Hepatocyte (in vitro differentiated cells): ENCODE results near the gene SRC. TPM values are rescaled to one million over a fixed set of nuclear protein-coding genes. Genes with fewer than 3 reads are reported as not detected.

ENCODE experiments used
- DNase-seq: peaks from one replicate; pipeline ENCODE4 v3.0.0-alpha.2; 2016; ENCODE audit warnings: low spot score
- H2AFZ ChIP-seq: fragments of 200-600 bp; sonication (generic); 2 replicates; pipeline ENCODE4 v1.6.0; 2016; ENCODE audit warnings: antibody characterized with exemption, mild to moderate bottlenecking
- H3K27ac ChIP-seq: fragments of 200-600 bp; sonication (generic); 2 replicates; pipeline ENCODE4 v1.5.1; 2016; ENCODE audit warnings: mild to moderate bottlenecking
- H3K27me3 ChIP-seq: fragments of 200-600 bp; sonication (generic); 2 replicates; pipeline ENCODE4 v1.6.1; 2016
- H3K36me3 ChIP-seq: fragments of 200-600 bp; sonication (generic); replicated peaks from 2 replicates; pipeline ENCODE4 v1.5.1; 2016; ENCODE audit warnings: low read depth; ENCODE audit not compliant: insufficient read depth
- H3K4me1 ChIP-seq: fragments of 200-600 bp; sonication (generic); 2 replicates; pipeline ENCODE4 v1.5.1; 2016; ENCODE audit warnings: mild to moderate bottlenecking, moderate library complexity; ENCODE audit not compliant: insufficient read depth
- H3K4me2 ChIP-seq: fragments of 200-600 bp; sonication (generic); 2 replicates; pipeline ENCODE4 v1.6.0; 2016
- H3K4me3 ChIP-seq: fragments of 200-600 bp; sonication (generic); 2 replicates; pipeline ENCODE4 v1.5.1; 2016; ENCODE audit warnings: mild to moderate bottlenecking
- H3K79me2 ChIP-seq: fragments of 200-600 bp; sonication (generic); 2 replicates; pipeline ENCODE4 v1.6.0; 2017; ENCODE audit warnings: mild to moderate bottlenecking
- H3K9me2 ChIP-seq: fragments of 200-600 bp; sonication (generic); replicated peaks from 2 replicates; pipeline ENCODE4 v1.6.0; 2017; ENCODE audit warnings: mild to moderate bottlenecking; ENCODE audit not compliant: insufficient read depth
- H3K9me3 ChIP-seq: fragments of 200-600 bp; sonication (generic); 2 replicates; pipeline ENCODE4 v1.5.1; 2016; ENCODE audit warnings: low read depth, mild to moderate bottlenecking
- H4K20me1 ChIP-seq: fragments of 200-600 bp; sonication (generic); 2 replicates; pipeline ENCODE4 v1.6.0; 2016; ENCODE audit warnings: mild to moderate bottlenecking; ENCODE audit not compliant: insufficient read depth, poor library complexity, severe bottlenecking
- CTCF ChIP-seq: fragments of 200-600 bp; sonication (generic); IDR thresholded peaks from 2 replicates; pipeline ENCODE4 v1.5.1; 2016; ENCODE audit warnings: antibody characterized with exemption, mild to moderate bottlenecking; ENCODE audit not compliant: poor library complexity
- EZH2 ChIP-seq: fragments of 200-600 bp; sonication (generic); IDR thresholded peaks from 2 replicates; pipeline ENCODE4 v1.6.1; 2016; ENCODE audit warnings: antibody characterized with exemption, mild to moderate bottlenecking, borderline replicate concordance
- EZH2phosphoT487 ChIP-seq: fragments of 200-600 bp; sonication (generic); IDR thresholded peaks from one replicate; pipeline ENCODE4 v1.6.1; 2018; ENCODE audit warnings: antibody characterized with exemption, mild to moderate bottlenecking, low read depth, moderate library complexity; ENCODE audit not compliant: unreplicated experiment, severe bottlenecking
- WGBS: methylation state at CpG from one replicate; pipeline ENCODE4 v1.1.6; 2016; ENCODE audit warnings: low lambda C conversion rate; ENCODE audit errors: missing lambda C conversion rate; 5-methylcytosine and 5-hydroxymethylcytosine counted together
- polyA plus RNA-seq: library from polyadenylated mRNA; unstranded; fragments of >200 nt; fragmentation: Nextera tagmentation; extraction: Ambion mirVana; gene quantifications from 2 replicates; pipeline ENCODE4 v1.2.1, GENCODE V29; 2016
- total RNA-seq: library from RNA; depleted of rRNA; stranded (reverse); fragments of >200 nt; gene quantifications from 2 replicates; pipeline ENCODE4 v1.2.3, GENCODE V29; 2014

The SRC gene
- total and polyA plus RNA-seq, 2 experiments from 2014 or later = 55.1 to 69.8 TPM

GRCh38 chr20:37392441-37393195 is 46.7 kb downstream of the SRC start:
- no peaks in the 10 kb centered on the region for H3K9me2 ChIP-seq
- no peaks in the 10 kb centered on the region for H3K79me2 ChIP-seq
- H3K36me3 ChIP-seq = no peaks in the 10 kb centered on the region
- H3K27ac ChIP-seq = no peak overlapping the region
- H3K27me3 ChIP-seq = no peaks in the 10 kb centered on the region
- no peak overlapping the region for H3K4me3 ChIP-seq
- H3K4me2 ChIP-seq = no peak overlapping the region
- peaks cover 23% of the 10 kb centered on the region for H3K4me1 ChIP-seq
- no peaks in the 10 kb centered on the region for H4K20me1 ChIP-seq
- 93% methylated on average over 15 of the region's 16 CpGs for WGBS
- TF ChIP-seq CTCF = peak; percentile 11
- TF ChIP-seq EZH2 = no peak
- no peaks in the 10 kb centered on the region for H3K9me3 ChIP-seq
- no peak for DNase-seq
- H2AFZ ChIP-seq = no peak overlapping the region

- no peaks in the 10 kb centered on the region for H3K9me3 ChIP-seq
- H3K4me2 ChIP-seq = no peak overlapping the region
- TF ChIP-seq EZH2 (no peak), EZH2phosphoT487 (no peak), CTCF (no peak)
- no peaks in the 10 kb centered on the region for H3K9me2 ChIP-seq
- no peaks in the 10 kb centered on the region for H4K20me1 ChIP-seq
- H2AFZ ChIP-seq = no peak overlapping the region
- peaks cover 23% of the 10 kb centered on the region for H3K4me1 ChIP-seq
- WGBS = 83% methylated on average over 10 of the region's 11 CpGs
- DNase-seq = no peak
- no peaks in the 10 kb centered on the region for H3K36me3 ChIP-seq
- no peaks in the 10 kb centered on the region for H3K79me2 ChIP-seq
- no peak overlapping the region for H3K4me3 ChIP-seq
- H3K27me3 ChIP-seq = no peaks in the 10 kb centered on the region
- H3K27ac ChIP-seq = no peak overlapping the region
Observed at GRCh38 chr20:37393196-37393862, 47.4 kb downstream of the SRC start.

- TF ChIP-seq EZH2phosphoT487 = no peak
- peaks cover 23% of the 10 kb centered on the region for H3K4me1 ChIP-seq
- H3K4me2 ChIP-seq = no peak overlapping the region
- no peak overlapping the region for H3K4me3 ChIP-seq
- no peaks in the 10 kb centered on the region for H3K79me2 ChIP-seq
- no peaks in the 10 kb centered on the region for H3K9me3 ChIP-seq
- no peaks in the 10 kb centered on the region for H4K20me1 ChIP-seq
- H3K36me3 ChIP-seq = no peaks in the 10 kb centered on the region
- 83% methylated on average over 22 of the region's 22 CpGs for WGBS
- no peaks in the 10 kb centered on the region for H3K27me3 ChIP-seq
- H2AFZ ChIP-seq = no peak overlapping the region
- H3K27ac ChIP-seq = peak overlapping the region; percentile 17
- no peak for DNase-seq
- H3K9me2 ChIP-seq = no peaks in the 10 kb centered on the region
Observed at GRCh38 chr20:37393863-37394542, 48.1 kb downstream of the SRC start.
